Adrenal gland (tissue), 12 donors: ENCODE measurements around the gene PDZD7. TPM values are rescaled to one million over a fixed set of nuclear protein-coding genes. Genes with fewer than 3 reads are reported as not detected.
A peak's percentile ranks its signal among the peaks of the same experiment; 100 is the strongest.

ENCODE experiments used
- DNase-seq, 7 donors: peaks; one replicate each; pipeline ENCODE4 v3.0.0-alpha.2; 2019 to 2020
- H3K27ac ChIP-seq, 5 donors: fragments of 200-600 bp; sonication (generic) in 4 of 5; 1 replicate in 3 of 5; 2 replicates in 2 of 5; pipeline versions ENCODE4 v1.5.1 to v1.8.0; 2016 to 2020; ENCODE audit warnings: mild to moderate bottlenecking in 1 of 5
- H3K27me3 ChIP-seq: fragments of 200-600 bp; 2 replicates; pipeline ENCODE4 v1.8.0; 2021
- H3K36me3 ChIP-seq, 2 donors: fragments of 200-600 bp; replicated peaks in 1 of 2; 1 replicate in 1 of 2; 2 replicates in 1 of 2; pipeline versions ENCODE4 v1.5.1 to v1.8.0; 2018 to 2022
- H3K4me1 ChIP-seq, 2 donors: fragments of 200-600 bp; replicated peaks in 1 of 2; 1 replicate in 1 of 2; 2 replicates in 1 of 2; pipeline versions ENCODE4 v1.5.1 to v1.8.0; 2018 to 2021
- H3K4me3 ChIP-seq, 4 donors: fragments of 200-600 bp; sonication (generic) in 3 of 4; one replicate each; pipeline ENCODE4 v1.5.1; 2016 to 2018
- H3K9me3 ChIP-seq, 3 donors: fragments of 200-600 bp; sonication (generic) in 1 of 3; replicated peaks in 1 of 3; 1 replicate in 2 of 3; 2 replicates in 1 of 3; pipeline versions ENCODE4 v1.5.1 to v1.8.0; 2016 to 2021
- POLR2A ChIP-seq, 2 donors: fragments of 450-650 bp; IDR thresholded peaks; one replicate each; pipeline ENCODE4 v1.6.1; 2017; ENCODE audit warnings: antibody characterized with exemption in 2 of 2, mild to moderate bottlenecking in 2 of 2, moderate library complexity in 1 of 2
- WGBS, 4 donors: extraction: QIAGEN DNeasy Blood & Tissue Kit in 2 of 4; methylation state at CpG; one replicate each; pipeline versions ENCODE4 v1.1.5 to v1.1.7; 2013 to 2017; 5-methylcytosine and 5-hydroxymethylcytosine counted together
- intact Hi-C, 2 donors: fragments of 100-400 bp; cut with DNase I; formaldehyde crosslinking; loops; one replicate each; pipeline versions ENCODE4 v1.14.1 to v1.15.0; 2022 to 2023
- polyA plus RNA-seq, 3 donors: library from polyadenylated mRNA; stranded (reverse); fragments of 200-250 nt in 2 of 3; fragments of 350-450 nt in 1 of 3; fragmentation: Illumina TruSeq in 1 of 3; extraction: RNeasy Lipid Tissue Mini Kit (QIAGEN cat#74804) in 1 of 3; gene quantifications; one replicate each; pipeline ENCODE4 v1.2.3, GENCODE V29; 2013 to 2014
- total RNA-seq, 9 donors: library from RNA; depleted of rRNA in 4 of 9; stranded (reverse); fragments of >200 nt in 4 of 9; fragments of 120-200 nt in 1 of 9; fragmentation: NEBNext Ultra II Directional in 1 of 9; extraction: Animal tissue kit (Norgen Biotek cat#: 25700) in 1 of 9; gene quantifications; one replicate each; pipeline versions ENCODE4 v1.1.0 to v1.2.4, GENCODE V29; 2013 to 2023
- TF ChIP-seq, protein P1 (sequence below), 6 experiments: fragments of 450-650 bp in 4 of 6; fragments of 200-600 bp in 2 of 6; sonication (generic) in 1 of 6; IDR thresholded peaks; 1 replicate in 5 of 6; 2 replicates in 1 of 6; pipeline versions ENCODE4 v1.5.1 to v1.8.0; 2016 to 2021; ENCODE audit warnings: antibody characterized with exemption in 6 of 6, mild to moderate bottlenecking in 2 of 6, moderate library complexity in 1 of 6
- donor health status: healthy with polysubstance abuse.
- donor health status: Bipolar disorder and iron deficiency.
- donor health status: DM: yes; HTN: yes; CAD: no.
- donor health status: DM: no; HTN: no; CAD: no.
- donor health status: DM: no; HTN: no; CAD: no.
- donor health status: DM: yes; HTN: yes; CAD: no.

PDZD7 gene
- total and polyA plus RNA-seq, 12 donors: 0.13 to 3.5 (median 0.60) TPM; not detected in 1

DNA sequence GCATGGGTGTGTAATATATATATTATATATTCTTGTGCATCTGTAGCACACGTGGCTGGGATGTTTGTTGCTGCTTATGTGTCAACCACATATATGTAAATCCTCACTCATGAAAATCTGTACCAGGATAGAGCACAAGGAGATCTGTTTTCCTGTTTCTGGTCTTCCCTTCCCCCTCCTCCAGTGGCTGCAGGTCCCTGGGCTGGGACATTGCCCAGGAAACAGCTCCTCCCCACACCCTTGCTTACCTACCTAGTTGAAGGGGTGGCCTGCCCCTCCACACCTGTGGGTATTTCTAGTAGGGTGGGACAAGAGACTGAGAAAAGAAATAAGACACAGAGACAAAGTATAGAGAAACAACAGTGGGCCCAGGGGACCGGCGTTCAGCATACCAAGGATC, 2.3 kb upstream of the PDZD7 start:
- Histone ChIP-seq H3K4me3 (peak overlapping the region in 1 of 4 donors; percentile 69), H3K36me3 (peaks cover 0 to 38% of the 10 kb centered on the region in 2 donors), H3K27me3 (no peaks in the 10 kb centered on the region), H3K4me1 (peaks cover 14 to 26% of the 10 kb centered on the region in 2 donors), H3K9me3 (no peaks in the 10 kb centered on the region), H3K27ac (peak overlapping the region in 4 of 5 donors; percentile 86 to 98 (median 94))
- intact Hi-C loops: no loop called here
- WGBS, 4 donors: 68 to 73% (median 73%) methylated on average over 3 of the region's 3 CpGs
- DNase-seq: no peak
- TF ChIP-seq, protein P1, sequence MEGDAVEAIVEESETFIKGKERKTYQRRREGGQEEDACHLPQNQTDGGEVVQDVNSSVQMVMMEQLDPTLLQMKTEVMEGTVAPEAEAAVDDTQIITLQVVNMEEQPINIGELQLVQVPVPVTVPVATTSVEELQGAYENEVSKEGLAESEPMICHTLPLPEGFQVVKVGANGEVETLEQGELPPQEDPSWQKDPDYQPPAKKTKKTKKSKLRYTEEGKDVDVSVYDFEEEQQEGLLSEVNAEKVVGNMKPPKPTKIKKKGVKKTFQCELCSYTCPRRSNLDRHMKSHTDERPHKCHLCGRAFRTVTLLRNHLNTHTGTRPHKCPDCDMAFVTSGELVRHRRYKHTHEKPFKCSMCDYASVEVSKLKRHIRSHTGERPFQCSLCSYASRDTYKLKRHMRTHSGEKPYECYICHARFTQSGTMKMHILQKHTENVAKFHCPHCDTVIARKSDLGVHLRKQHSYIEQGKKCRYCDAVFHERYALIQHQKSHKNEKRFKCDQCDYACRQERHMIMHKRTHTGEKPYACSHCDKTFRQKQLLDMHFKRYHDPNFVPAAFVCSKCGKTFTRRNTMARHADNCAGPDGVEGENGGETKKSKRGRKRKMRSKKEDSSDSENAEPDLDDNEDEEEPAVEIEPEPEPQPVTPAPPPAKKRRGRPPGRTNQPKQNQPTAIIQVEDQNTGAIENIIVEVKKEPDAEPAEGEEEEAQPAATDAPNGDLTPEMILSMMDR (IDR thresholded peaks at IDR 0.05): no peak
- TF ChIP-seq POLR2A (IDR thresholded peaks at IDR 0.05): no peak

DNA sequence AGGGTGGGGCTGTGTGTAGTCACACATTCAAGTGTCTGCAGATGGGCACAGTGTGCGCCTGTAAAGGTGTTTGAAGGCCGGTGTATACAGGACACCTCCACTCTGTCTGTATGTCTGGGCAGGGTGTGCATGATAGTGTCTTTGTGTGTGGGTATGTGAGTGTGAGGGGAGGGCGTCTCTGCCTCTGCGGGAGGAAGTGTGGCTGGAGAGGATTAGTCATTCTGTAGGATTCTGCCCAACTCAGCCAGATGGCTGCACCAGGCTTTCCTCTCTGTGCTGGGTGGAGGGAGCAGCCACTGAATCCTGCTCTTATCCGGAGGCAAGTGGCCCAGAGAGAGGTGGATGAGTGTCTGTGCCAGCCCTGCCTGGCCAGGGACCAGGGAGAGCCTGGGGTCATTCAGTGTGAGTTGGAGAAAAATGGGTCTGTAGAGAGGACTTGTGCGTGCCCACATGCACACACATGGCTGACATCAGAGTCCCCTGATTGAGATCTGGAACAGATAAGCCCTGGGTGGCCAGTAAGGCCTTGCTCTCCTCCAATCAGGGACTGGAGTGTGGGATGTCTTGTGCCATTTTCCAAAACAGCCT, 1.8 kb upstream of the PDZD7 start:
- intact Hi-C loops: no loop called here
- H3K9me3 ChIP-seq: no peaks in the 10 kb centered on the region
- WGBS, 4 donors: 3 to 10% (median 5%) methylated on average over 5 to 6 of the region's 6 CpGs
- peak overlapping the region; percentile 2 to 98 (median 92) for H3K27ac ChIP-seq
- peak in 1 of 2 donors; percentile 62 for TF ChIP-seq POLR2A (IDR thresholded peaks at IDR 0.05)
- TF ChIP-seq, protein P1 (IDR thresholded peaks at IDR 0.05): no peak
- no peaks in the 10 kb centered on the region for H3K27me3 ChIP-seq
- DNase-seq: peak; percentile 66 to 87 (median 83)
- H3K36me3 ChIP-seq: peaks cover 0 to 32% of the 10 kb centered on the region in 2 donors
- peak overlapping the region in 3 of 4 donors; percentile 43 to 69 (median 58) for H3K4me3 ChIP-seq
- peaks cover 14 to 26% of the 10 kb centered on the region in 2 donors for H3K4me1 ChIP-seq

DNA sequence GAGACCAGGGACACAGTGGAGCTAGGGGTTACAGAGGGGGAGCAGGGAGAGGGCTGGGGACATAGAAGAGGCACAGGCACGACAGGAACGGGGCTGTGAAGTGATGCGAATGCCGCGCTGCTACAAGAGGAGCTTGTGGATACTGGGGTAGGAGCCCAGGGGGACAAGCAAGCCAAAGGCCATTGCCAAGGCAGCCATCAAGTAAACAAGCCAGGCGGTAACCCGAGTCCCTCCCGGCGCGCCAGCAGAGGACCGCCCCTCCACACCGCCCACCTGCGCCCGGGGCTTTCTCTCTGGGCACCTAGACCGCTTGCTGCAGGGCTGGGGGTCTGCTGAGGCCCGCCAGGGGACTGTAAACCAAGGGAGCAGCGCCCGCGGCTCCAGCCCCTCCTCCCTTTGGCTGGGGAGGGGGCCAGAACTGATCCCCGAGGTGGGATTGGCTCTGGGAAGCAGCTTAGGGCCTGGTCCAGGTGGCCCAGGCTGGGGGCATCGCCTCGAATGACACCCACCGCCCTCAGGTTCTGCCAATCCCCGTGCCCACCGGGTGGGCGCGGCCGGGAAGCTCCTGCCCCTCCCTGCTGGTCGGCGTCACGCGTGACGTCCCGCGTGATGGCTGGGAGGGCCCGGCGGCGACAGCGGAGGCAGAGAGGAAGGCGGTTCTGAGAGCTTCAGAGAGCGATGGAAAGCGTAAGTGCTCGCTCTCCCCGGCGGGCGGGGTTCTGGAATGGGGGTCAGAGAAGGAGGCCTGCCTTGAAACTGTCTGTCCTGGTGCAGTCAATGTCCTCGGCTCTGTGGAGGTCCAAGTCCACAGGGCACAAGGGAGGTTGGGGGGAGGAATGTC, 1.1 kb upstream of the PDZD7 start:
- peaks cover 0 to 25% of the 10 kb centered on the region in 2 donors for H3K36me3 ChIP-seq
- peak overlapping the region; percentile 21 to 69 (median 50) for H3K4me3 ChIP-seq
- intact Hi-C loops: no loop called here
- 0 to 5% (median 1%) methylated on average over 19 to 47 of the region's 47 CpGs for WGBS, 4 donors
- peak overlapping the region; percentile 2 to 98 (median 92) for H3K27ac ChIP-seq
- TF ChIP-seq, protein P1 (IDR thresholded peaks at IDR 0.05): no peak
- peak in 1 of 2 donors; percentile 67 for TF ChIP-seq POLR2A (IDR thresholded peaks at IDR 0.05)
- H3K9me3 ChIP-seq: no peaks in the 10 kb centered on the region
- H3K4me1 ChIP-seq: peaks cover 14 to 26% of the 10 kb centered on the region in 2 donors
- H3K27me3 ChIP-seq: no peaks in the 10 kb centered on the region
- DNase-seq: peak; percentile 74 to 89 (median 80)

DNA sequence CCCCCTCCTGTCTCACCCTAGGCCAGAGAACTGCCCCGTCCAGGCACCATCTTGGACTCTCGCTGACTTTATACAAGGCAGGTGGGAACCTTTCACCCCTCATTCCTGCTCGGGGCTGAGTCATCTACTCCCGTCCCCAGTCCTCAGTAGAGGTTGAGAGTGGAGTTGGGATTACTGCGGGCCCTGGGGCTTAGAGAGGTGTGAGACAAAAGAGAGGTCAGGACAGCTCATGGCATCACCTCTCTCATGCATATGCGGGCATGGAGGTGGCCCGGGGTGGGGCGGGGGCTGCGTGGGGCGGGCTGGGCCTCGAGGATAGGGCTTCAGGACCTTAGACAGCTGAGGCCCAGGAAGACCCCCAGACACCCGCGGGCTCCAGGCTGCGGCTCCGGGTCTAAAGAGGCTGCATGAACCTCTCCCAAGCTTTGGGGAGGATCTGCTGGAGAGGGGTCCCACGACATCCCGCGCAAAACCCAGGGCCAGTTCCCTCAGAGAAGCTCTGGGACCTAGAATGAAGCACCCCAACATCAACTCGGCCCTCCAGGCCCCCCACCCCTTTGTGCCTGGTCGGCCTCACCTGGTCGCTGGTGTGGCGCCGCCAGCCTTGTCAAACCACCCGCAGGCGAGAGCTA, 317 bp downstream of the PDZD7 start:
- TF ChIP-seq, protein P1 (IDR thresholded peaks at IDR 0.05): no peak
- TF ChIP-seq POLR2A (IDR thresholded peaks at IDR 0.05): no peak
- no peaks in the 10 kb centered on the region for H3K9me3 ChIP-seq
- peaks cover 14 to 26% of the 10 kb centered on the region in 2 donors for H3K4me1 ChIP-seq
- peak overlapping the region in 2 of 5 donors; percentile 96 to 98 for H3K27ac ChIP-seq
- no peaks in the 10 kb centered on the region for H3K27me3 ChIP-seq
- peak overlapping the region in 2 of 4 donors; percentile 58 to 69 for H3K4me3 ChIP-seq
- no peak for DNase-seq
- 10 to 22% (median 15%) methylated on average over 7 to 25 of the region's 25 CpGs for WGBS, 4 donors
- intact Hi-C loops: no loop called here
- peaks cover 0 to 11% of the 10 kb centered on the region in 2 donors for H3K36me3 ChIP-seq
